A549 (cell line): ENCODE data around the gene SIRT3. TPM values are rescaled to one million over a fixed set of nuclear protein-coding genes. Genes with fewer than 3 reads are reported as not detected.

Source experiments
- ATAC-seq, 2 experiments: fragments of 200-7000 bp in 1 of 2; fragments of >200 bp in 1 of 2; cut with Nextera tagmentation in 1 of 2; cut with Tn5 transposase in 1 of 2; 3 replicates each; pipeline versions ENCODE4 v1.8.0 to v1.9.1; 2018 to 2020; ENCODE audit warnings: mild to moderate bottlenecking in 1 of 2, moderate library complexity in 1 of 2
- CTCF ChIA-PET: fragments of 300-600 bp; sonication (Branson Sonifier 250); formaldehyde crosslinking; extraction: SDS; loops from one replicate; lab custom pipeline; 2021; ENCODE audit warnings: antibody characterized with exemption, inconsistent platforms; lab: Yijun Ruan, JAX
- POLR2A ChIA-PET: fragments of 350-600 bp; formaldehyde crosslinking; extraction: SDS; loops from one replicate; lab custom pipeline; 2021; ENCODE audit warnings: antibody characterized with exemption, inconsistent platforms; lab: Yijun Ruan, JAX
- DNase-seq, 2 experiments: peaks; one replicate each; pipeline versions ENCODE4 v3.0.0 to v3.0.0-alpha.2; 2011 to 2016; ENCODE audit warnings: low read depth in 1 of 2, low spot score in 1 of 2
- FAIRE-seq: peaks from 2 replicates; lab custom pipeline; 2011; peaks lifted over from hg19 to GRCh38; lab: Jason Lieb, UNC
- H3K27ac ChIP-seq, 2 experiments: fragments of >200 bp; sonication (Bioruptor Twin); formaldehyde crosslinking; 3 replicates each; pipeline ENCODE4 v1.5.1; 2016 to 2017
- H3K4me1 ChIP-seq: fragments of >200 bp; sonication (Bioruptor Twin); formaldehyde crosslinking; 3 replicates; pipeline ENCODE4 v1.6.1; 2016
- H3K4me2 ChIP-seq: fragments of >200 bp; sonication (Bioruptor Twin); formaldehyde crosslinking; 3 replicates; pipeline ENCODE4 v1.6.1; 2016
- H3K4me3 ChIP-seq: fragments of >200 bp; sonication (Bioruptor Twin); formaldehyde crosslinking; 3 replicates; pipeline ENCODE4 v1.5.1; 2016
- H3K9me3 ChIP-seq: fragments of >200 bp; sonication (Bioruptor Twin); formaldehyde crosslinking; 3 replicates; pipeline ENCODE4 v1.6.1; 2016
- CBX2 ChIP-seq: fragments of 200-600 bp; sonication (generic); IDR thresholded peaks from 2 replicates; pipeline ENCODE4 v1.6.1; 2016; ENCODE audit warnings: low read depth, mild to moderate bottlenecking, borderline replicate concordance
- EP300 ChIP-seq, 2 experiments: fragments of >200 bp; sonication (Bioruptor Twin); formaldehyde crosslinking; IDR thresholded peaks; 2 replicates in 1 of 2; 3 replicates in 1 of 2; pipeline ENCODE4 v1.6.1; 2016 to 2017
- HOXA7 ChIP-seq: fragments of 250-450 bp; sonication (Bioruptor Pico); IDR thresholded peaks from 2 replicates; pipeline ENCODE4 v1.5.0; 2020; ENCODE audit warnings: mild to moderate bottlenecking, moderate library complexity
- JUN ChIP-seq, 2 experiments: fragments of >200 bp; sonication (Bioruptor Twin); formaldehyde crosslinking; IDR thresholded peaks; 2 replicates in 1 of 2; 3 replicates in 1 of 2; pipeline ENCODE4 v1.6.1; 2016 to 2017
- JUNB ChIP-seq: fragments of >200 bp; sonication (Bioruptor Twin); formaldehyde crosslinking; IDR thresholded peaks from 2 replicates; pipeline ENCODE4 v1.6.1; 2016
- KDM1A ChIP-seq: fragments of 200-600 bp; sonication (generic); IDR thresholded peaks from 2 replicates; pipeline ENCODE4 v1.6.1; 2016; ENCODE audit warnings: low read depth, mild to moderate bottlenecking
- MAFK ChIP-seq: fragments of 450-650 bp; IDR thresholded peaks from 2 replicates; pipeline ENCODE4 v1.6.1; 2014; ENCODE audit not compliant: partially characterized antibody
- NFE2L2 ChIP-seq: fragments of 150-350 bp; conservative IDR thresholded peaks from 2 replicates; pipeline ENCODE4 v1.6.1; 2014; ENCODE audit warnings: low read length
- NR3C1 ChIP-seq: fragments of >200 bp; sonication (Bioruptor Twin); formaldehyde crosslinking; IDR thresholded peaks from 3 replicates; pipeline ENCODE4 v1.6.1; 2017
- PBX3 ChIP-seq: IDR thresholded peaks from 2 replicates; pipeline ENCODE4 v1.6.1; 2012
- REST ChIP-seq: fragments of 200-600 bp; sonication (generic); IDR thresholded peaks from 2 replicates; pipeline ENCODE4 v1.6.1; 2016; ENCODE audit warnings: antibody characterized with exemption, mild to moderate bottlenecking, moderate library complexity
- TP53 ChIP-seq: fragments of 250-450 bp; sonication (Bioruptor Pico); IDR thresholded peaks from 2 replicates; pipeline ENCODE4 v1.5.0; 2021; ENCODE audit warnings: mild to moderate bottlenecking, moderate library complexity
- WGBS: methylation state at CpG from one replicate; pipeline ENCODE4 v1.1.6; 2017; ENCODE audit errors: missing lambda C conversion rate; 5-methylcytosine and 5-hydroxymethylcytosine counted together
- polyA plus RNA-seq, 4 experiments: library from polyadenylated mRNA; depleted of rRNA in 3 of 4; stranded (reverse); fragments of >200 nt; fragmentation: RNase III in 1 of 4; extraction: RNeasy Plus Mini Kit Qiagen cat#74134 plus additional on column Dnase treatment in 1 of 4; gene quantifications; 2 replicates in 3 of 4; 3 replicates in 1 of 4; pipeline ENCODE4 v1.2.3, GENCODE V29; 2011 to 2017
- TF ChIP-seq, protein P1 (sequence below): fragments of 150-350 bp; IDR thresholded peaks from 2 replicates; pipeline ENCODE4 v1.6.1; 2014; ENCODE audit warnings: low read depth, mild to moderate bottlenecking, low read length

SIRT3 gene
- polyA plus RNA-seq, 2 of the 4 experiments (the other 2 are of a cell fraction), result 20.3 to 22.3 TPM

GRCh38 chr11:230431-230830 is 5.7 kb downstream of the SIRT3 start (continued):
- TF ChIP-seq JUN (IDR thresholded peaks at IDR 0.05) (no peak), EP300 (IDR thresholded peaks at IDR 0.05) (no peak)

DNA sequence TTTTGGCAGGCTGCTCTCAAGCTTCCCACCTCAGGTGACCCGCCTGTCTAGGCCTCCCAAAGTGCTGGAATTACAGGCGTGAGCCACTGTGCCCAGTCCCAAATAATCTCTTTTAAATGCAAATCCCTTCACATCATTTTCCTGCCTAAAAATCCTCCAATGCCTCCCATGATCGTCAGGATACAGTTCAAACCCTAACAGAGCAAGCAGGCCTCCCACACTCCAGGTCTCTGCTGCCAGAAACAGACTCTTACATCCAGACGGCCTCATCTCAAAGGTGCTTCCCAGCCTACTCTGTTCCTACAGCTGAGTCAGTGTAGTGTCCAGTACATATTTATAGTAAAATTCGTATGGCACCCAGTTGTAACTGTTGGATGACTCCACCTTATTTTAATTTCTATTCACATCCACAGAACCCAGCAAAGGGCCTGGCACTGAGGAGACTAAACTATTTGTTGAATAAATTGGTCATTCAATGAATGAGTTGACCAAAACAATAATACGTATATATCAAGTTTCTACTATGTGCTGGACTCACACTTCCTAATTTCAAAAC is 8.2 kb downstream of the SIRT3 start:
- H3K4me2 ChIP-seq, result no peak overlapping the region
- POLR2A ChIA-PET, result interaction anchor here (1.1 kb wide), 1 partner anchor 20 kb away, joined by 4 read pairs; the partner anchor contains the start of genes BET1L and RIC8A
- H3K27ac ChIP-seq, result no peak overlapping the region
- ATAC-seq (no peak), FAIRE-seq (no peak), DNase-seq (no peak)
- WGBS, result 81% methylated on average over 6 of the region's 6 CpGs
- no peaks in the 10 kb centered on the region for H3K9me3 ChIP-seq
- CTCF ChIA-PET, result interaction anchor here (0.8 to 2.5 kb wide), 5 partner anchors 12 to 176 kb away, joined by 3 to 9 read pairs (median 3); no protein-coding TSS in a partner anchor
- no peak overlapping the region for H3K4me3 ChIP-seq
- H3K4me1 ChIP-seq, result no peaks in the 10 kb centered on the region
- no peak for TF ChIP-seq HOXA7
- TF ChIP-seq REST, result no peak
- no peak for TF ChIP-seq PBX3
- no peak for TF ChIP-seq MAFK
- TF ChIP-seq, protein P1, sequence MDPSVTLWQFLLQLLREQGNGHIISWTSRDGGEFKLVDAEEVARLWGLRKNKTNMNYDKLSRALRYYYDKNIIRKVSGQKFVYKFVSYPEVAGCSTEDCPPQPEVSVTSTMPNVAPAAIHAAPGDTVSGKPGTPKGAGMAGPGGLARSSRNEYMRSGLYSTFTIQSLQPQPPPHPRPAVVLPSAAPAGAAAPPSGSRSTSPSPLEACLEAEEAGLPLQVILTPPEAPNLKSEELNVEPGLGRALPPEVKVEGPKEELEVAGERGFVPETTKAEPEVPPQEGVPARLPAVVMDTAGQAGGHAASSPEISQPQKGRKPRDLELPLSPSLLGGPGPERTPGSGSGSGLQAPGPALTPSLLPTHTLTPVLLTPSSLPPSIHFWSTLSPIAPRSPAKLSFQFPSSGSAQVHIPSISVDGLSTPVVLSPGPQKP, result no peak
- TF ChIP-seq JUN (IDR thresholded peaks at IDR 0.05), result no peak
- no peak for TF ChIP-seq JUNB
- no peak for TF ChIP-seq NFE2L2
- TF ChIP-seq KDM1A, result no peak

- DNase-seq, result no peak
- 95% methylated on average over 10 of the region's 10 CpGs for WGBS
- ChIA-PET CTCF (interaction anchor here (2.5 kb wide), 1 partner anchor 10 kb away, joined by 9 read pairs; no protein-coding TSS in a partner anchor), POLR2A (no interaction called here)
- FAIRE-seq, result no peak
- Histone ChIP-seq H3K4me1 (no peaks in the 10 kb centered on the region), H3K27ac (no peak overlapping the region), H3K4me2 (no peak overlapping the region), H3K9me3 (no peaks in the 10 kb centered on the region), H3K4me3 (no peak overlapping the region)
- ATAC-seq, result no peak
- TF ChIP-seq NR3C1, result no peak
Observed at GRCh38 chr11:225734-226453, 10.2 kb downstream of the SIRT3 start.

GRCh38 chr11:224424-224823 is 11.7 kb downstream of the SIRT3 start:
- ChIA-PET CTCF (interaction anchor here (0.6 to 1.0 kb wide), 2 partner anchors 8 to 95 kb away, joined by 3 read pairs; no protein-coding TSS in a partner anchor), POLR2A (no interaction called here)
- FAIRE-seq (no peak), DNase-seq (no peak), ATAC-seq (no peak)
- H3K27ac ChIP-seq, result no peak overlapping the region
- H3K4me3 ChIP-seq, result no peak overlapping the region
- no peaks in the 10 kb centered on the region for H3K9me3 ChIP-seq
- no peak overlapping the region for H3K4me2 ChIP-seq
- WGBS, result 97% methylated on average over 7 of the region's 7 CpGs
- H3K4me1 ChIP-seq, result no peaks in the 10 kb centered on the region
- TF ChIP-seq TP53 (no peak), CBX2 (no peak)
